Upper lobe of left lung (tissue), 6 donors: ENCODE results near the gene NRP1. TPM values are rescaled to one million over a fixed set of nuclear protein-coding genes. Genes with fewer than 3 reads are reported as not detected.
A peak's percentile ranks its signal among the peaks of the same experiment; 100 is the strongest.

Source experiments
- ATAC-seq, 2 donors: fragments of 200-7000 bp; cut with Tn5 transposase; one replicate each; pipeline ENCODE4 v1.9.1; 2022; ENCODE audit warnings: mild to moderate bottlenecking in 2 of 2, moderate library complexity in 2 of 2; ENCODE audit not compliant: low FRiP score in 2 of 2
- DNase-seq, 2 donors: peaks; one replicate each; pipeline ENCODE4 v3.0.0-alpha.2; 2019 to 2020
- H3K27ac ChIP-seq, 4 donors: fragments of 200-600 bp; sonication (generic); one replicate each; pipeline ENCODE4 v1.5.1; 2016 to 2019
- H3K27me3 ChIP-seq, 4 donors: fragments of 200-600 bp; sonication (generic); one replicate each; pipeline ENCODE4 v1.5.1; 2017 to 2019
- H3K36me3 ChIP-seq, 4 donors: fragments of 200-600 bp; sonication (generic); one replicate each; pipeline ENCODE4 v1.5.1; 2016 to 2019
- H3K4me1 ChIP-seq, 4 donors: fragments of 200-600 bp; sonication (generic); one replicate each; pipeline ENCODE4 v1.5.1; 2018 to 2019
- H3K4me3 ChIP-seq, 4 donors: fragments of 200-600 bp; sonication (generic); one replicate each; pipeline ENCODE4 v1.5.1; 2017 to 2019; ENCODE audit warnings: mild to moderate bottlenecking in 2 of 4, moderate library complexity in 1 of 4
- H3K9me3 ChIP-seq, 4 donors: fragments of 200-600 bp; sonication (generic); one replicate each; pipeline ENCODE4 v1.5.1; 2018 to 2019
- EP300 ChIP-seq, 4 donors: sonication (generic); formaldehyde crosslinking; IDR thresholded peaks; one replicate each; pipeline ENCODE4 v1.5.1; 2017; ENCODE audit warnings: antibody characterized with exemption in 4 of 4, control low read depth in 2 of 4
- POLR2A ChIP-seq, 4 donors: fragments of 450-650 bp; IDR thresholded peaks; one replicate each; pipeline ENCODE4 v1.5.1; 2016 to 2017; ENCODE audit warnings: antibody characterized with exemption in 4 of 4, mild to moderate bottlenecking in 2 of 4
- POLR2AphosphoS5 ChIP-seq, 2 donors: sonication (generic); formaldehyde crosslinking; IDR thresholded peaks; one replicate each; pipeline ENCODE4 v1.5.1; 2017; ENCODE audit warnings: antibody characterized with exemption in 2 of 2
- WGBS, 2 donors: methylation state at CpG; one replicate each; pipeline ENCODE4 v1.1.5; 2017 to 2018; 5-methylcytosine and 5-hydroxymethylcytosine counted together
- total RNA-seq, 6 donors: library from RNA; depleted of rRNA in 4 of 6; stranded (reverse); fragments of >200 nt in 4 of 6; gene quantifications; one replicate each; pipeline versions ENCODE4 v1.1.0 to v1.2.1, GENCODE V29; 2016 to 2021
- TF ChIP-seq, protein P1 (sequence below), 6 experiments: fragments of 450-650 bp in 4 of 6; fragments of 200-600 bp in 2 of 6; sonication (generic) in 2 of 6; IDR thresholded peaks; one replicate each; pipeline ENCODE4 v1.5.1; 2016 to 2019; ENCODE audit warnings: antibody characterized with exemption in 6 of 6
- donor health status: DM: no; HTN: no; CAD: no; lungs with moderate emphysema.
- donor health status: DM: no; HTN: yes; CAD: no; lungs with severe emphysema.

The NRP1 gene
- total RNA-seq, 6 donors from 2014 or later: 48.5 to 136 (median 64.1) TPM

- no peaks in the 10 kb centered on the region for H3K27me3 ChIP-seq
- H3K9me3 ChIP-seq: no peaks in the 10 kb centered on the region
- DNase-seq (no peak), ATAC-seq (no peak)
- TF ChIP-seq, protein P1, sequence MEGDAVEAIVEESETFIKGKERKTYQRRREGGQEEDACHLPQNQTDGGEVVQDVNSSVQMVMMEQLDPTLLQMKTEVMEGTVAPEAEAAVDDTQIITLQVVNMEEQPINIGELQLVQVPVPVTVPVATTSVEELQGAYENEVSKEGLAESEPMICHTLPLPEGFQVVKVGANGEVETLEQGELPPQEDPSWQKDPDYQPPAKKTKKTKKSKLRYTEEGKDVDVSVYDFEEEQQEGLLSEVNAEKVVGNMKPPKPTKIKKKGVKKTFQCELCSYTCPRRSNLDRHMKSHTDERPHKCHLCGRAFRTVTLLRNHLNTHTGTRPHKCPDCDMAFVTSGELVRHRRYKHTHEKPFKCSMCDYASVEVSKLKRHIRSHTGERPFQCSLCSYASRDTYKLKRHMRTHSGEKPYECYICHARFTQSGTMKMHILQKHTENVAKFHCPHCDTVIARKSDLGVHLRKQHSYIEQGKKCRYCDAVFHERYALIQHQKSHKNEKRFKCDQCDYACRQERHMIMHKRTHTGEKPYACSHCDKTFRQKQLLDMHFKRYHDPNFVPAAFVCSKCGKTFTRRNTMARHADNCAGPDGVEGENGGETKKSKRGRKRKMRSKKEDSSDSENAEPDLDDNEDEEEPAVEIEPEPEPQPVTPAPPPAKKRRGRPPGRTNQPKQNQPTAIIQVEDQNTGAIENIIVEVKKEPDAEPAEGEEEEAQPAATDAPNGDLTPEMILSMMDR (IDR thresholded peaks at IDR 0.05): no peak
- no peak for TF ChIP-seq EP300 (IDR thresholded peaks at IDR 0.05)
- no peak for TF ChIP-seq POLR2A (IDR thresholded peaks at IDR 0.05)
- TF ChIP-seq POLR2AphosphoS5 (IDR thresholded peaks at IDR 0.05): no peak
- no peak overlapping the region for H3K4me3 ChIP-seq
- H3K36me3 ChIP-seq: no peaks in the 10 kb centered on the region
- H3K4me1 ChIP-seq: peaks cover 8 to 21% (median 14%) of the 10 kb centered on the region in 4 donors
- no peak overlapping the region for H3K27ac ChIP-seq
- WGBS, 2 donors: 44 to 59% methylated on average over 1 of the region's 1 CpG
These were observed 7.2 kb upstream of the NRP1 start for GRCh38 chr10:33341637-33342036.

GRCh38 chr10:33337326-33337957, 3.0 kb upstream of the NRP1 start:
- 40 to 43% methylated on average over 8 to 11 of the region's 11 CpGs for WGBS, 2 donors
- TF ChIP-seq, protein P1 (IDR thresholded peaks at IDR 0.05): peak in 1 of 6 experiments; percentile 30
- no peak for TF ChIP-seq POLR2A (IDR thresholded peaks at IDR 0.05)
- TF ChIP-seq POLR2AphosphoS5 (IDR thresholded peaks at IDR 0.05): no peak
- no peak for TF ChIP-seq EP300 (IDR thresholded peaks at IDR 0.05)
- ATAC-seq (no peak), DNase-seq (no peak)
- Histone ChIP-seq H3K36me3 (no peaks in the 10 kb centered on the region), H3K9me3 (no peaks in the 10 kb centered on the region), H3K4me3 (peak overlapping the region in 3 of 4 donors; percentile 58 to 74 (median 58)), H3K4me1 (peaks cover 26 to 35% (median 29%) of the 10 kb centered on the region in 4 donors), H3K27me3 (no peaks in the 10 kb centered on the region), H3K27ac (peak overlapping the region; percentile 89 to 98 (median 91))

- Histone ChIP-seq H3K27ac (peak overlapping the region; percentile 89 to 98 (median 91)), H3K36me3 (no peaks in the 10 kb centered on the region), H3K4me3 (peak overlapping the region; percentile 58 to 82 (median 66)), H3K27me3 (no peaks in the 10 kb centered on the region), H3K4me1 (peaks cover 24 to 35% (median 28%) of the 10 kb centered on the region in 4 donors), H3K9me3 (no peaks in the 10 kb centered on the region)
- DNase-seq (peak in 1 of 2 donors; percentile 89), ATAC-seq (peak in 1 of 2 donors; percentile 9)
- no peak for TF ChIP-seq POLR2AphosphoS5 (IDR thresholded peaks at IDR 0.05)
- TF ChIP-seq POLR2A (IDR thresholded peaks at IDR 0.05): peak in 1 of 4 donors; percentile 3
- 3 to 4% methylated on average over 20 to 33 of the region's 67 CpGs for WGBS, 2 donors
These were observed 2.3 kb upstream of the NRP1 start for GRCh38 chr10:33336582-33337325.

DNA sequence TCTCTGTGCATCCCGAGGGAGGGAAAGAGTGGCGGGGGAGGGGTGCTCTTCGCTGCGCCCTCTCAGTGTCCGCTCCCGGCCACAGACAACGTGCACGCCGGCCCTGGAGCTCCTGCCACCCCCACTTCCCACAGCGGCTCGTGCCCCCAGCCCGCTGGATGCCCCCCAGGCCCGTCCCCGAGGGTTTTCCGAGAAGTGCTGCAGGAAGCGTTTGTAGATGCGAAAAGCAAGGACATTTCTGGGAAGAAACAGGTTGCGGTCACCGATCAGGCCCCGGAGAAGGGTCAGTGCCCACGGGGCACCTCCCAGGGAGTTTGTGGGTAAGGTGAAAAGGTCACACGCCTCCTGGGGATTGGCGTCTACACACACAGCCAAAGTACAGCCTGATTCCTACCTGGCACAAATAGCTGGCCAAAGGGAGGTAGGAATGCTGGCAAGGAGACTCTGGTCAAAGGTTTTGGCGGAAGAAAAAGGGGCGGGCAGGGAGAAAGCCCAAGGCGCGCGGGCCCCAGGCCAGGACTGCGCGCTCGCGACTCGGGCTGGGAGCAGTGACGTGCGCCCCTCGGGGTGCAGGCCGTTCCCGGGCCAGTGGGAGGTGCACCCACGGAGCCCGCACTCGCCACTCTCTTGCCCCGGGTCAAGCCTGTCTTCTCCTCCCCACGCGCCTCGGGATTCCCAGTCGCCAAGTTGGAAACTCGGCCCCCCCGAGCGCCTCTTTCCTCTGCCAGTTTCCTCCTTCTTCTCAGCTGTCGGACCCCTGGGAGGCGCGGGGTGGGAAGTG, 1.5 kb upstream of the NRP1 start:
- Histone ChIP-seq H3K27ac (peak overlapping the region; percentile 89 to 98 (median 91)), H3K4me3 (peak overlapping the region; percentile 58 to 82 (median 66)), H3K36me3 (no peaks in the 10 kb centered on the region), H3K4me1 (peaks cover 16 to 38% (median 22%) of the 10 kb centered on the region in 4 donors), H3K27me3 (no peaks in the 10 kb centered on the region), H3K9me3 (no peaks in the 10 kb centered on the region)
- WGBS, 2 donors: 1 to 5% methylated on average over 10 to 43 of the region's 52 CpGs
- ATAC-seq: peak; percentile 64 to 75
- DNase-seq: peak in 1 of 2 donors; percentile 92
- peak in 1 of 2 donors; percentile 49 for TF ChIP-seq POLR2AphosphoS5 (IDR thresholded peaks at IDR 0.05)
- TF ChIP-seq, protein P1 (IDR thresholded peaks at IDR 0.05): peak in 1 of 6 experiments; percentile 21
- TF ChIP-seq POLR2A (IDR thresholded peaks at IDR 0.05): peak in 2 of 4 donors; percentile 22 to 44
- TF ChIP-seq EP300 (IDR thresholded peaks at IDR 0.05): no peak

DNA sequence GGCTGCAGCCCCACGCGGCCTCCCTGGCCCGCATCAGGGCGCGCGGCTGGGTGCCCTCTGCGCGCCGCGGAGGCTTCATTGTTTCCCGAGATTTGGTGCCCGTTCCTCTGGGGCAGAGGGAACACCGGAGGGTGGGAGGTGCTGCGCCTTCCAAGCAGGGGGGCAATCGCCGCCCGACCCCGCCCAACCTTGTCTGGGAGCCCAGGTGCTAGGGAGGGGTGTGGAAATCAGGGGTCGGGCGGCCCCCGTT, 1.0 kb upstream of the NRP1 start:
- Histone ChIP-seq H3K4me3 (peak overlapping the region; percentile 58 to 82 (median 66)), H3K27me3 (no peaks in the 10 kb centered on the region), H3K27ac (peak overlapping the region; percentile 89 to 98 (median 91)), H3K36me3 (no peaks in the 10 kb centered on the region), H3K4me1 (peaks cover 15 to 43% (median 22%) of the 10 kb centered on the region in 4 donors), H3K9me3 (no peaks in the 10 kb centered on the region)
- DNase-seq (no peak), ATAC-seq (peak in 1 of 2 donors; percentile 4)
- TF ChIP-seq POLR2A (IDR thresholded peaks at IDR 0.05): no peak
- TF ChIP-seq, protein P1 (IDR thresholded peaks at IDR 0.05): no peak
- TF ChIP-seq EP300 (IDR thresholded peaks at IDR 0.05): no peak
- TF ChIP-seq POLR2AphosphoS5 (IDR thresholded peaks at IDR 0.05): no peak
- WGBS, 2 donors: 2% methylated on average over 12 of the region's 21 CpGs; no CpG with 5 or more reads in 1 of the 2 donors
